HG03469 (cell line): ENCODE data around the gene NSDHL.

Experiments
- ATAC-seq: cut with Tn5 transposase; IDR thresholded peaks from one replicate; pipeline ENCODE4 v1.9.1; 2021; ENCODE audit warnings: mild to moderate bottlenecking, moderate library complexity, moderate number of reproducible peaks; ENCODE audit not compliant: unreplicated experiment

Gene NSDHL

GRCh38 chrX:152892999-152893891, 62.4 kb downstream of the NSDHL start:
- ATAC-seq: no peak

- no peak for ATAC-seq
Measured at GRCh38 chrX:152893980-152894610, 63.2 kb downstream of the NSDHL start.

GRCh38 chrX:152895121-152895520, 64.3 kb downstream of the NSDHL start:
- no peak for ATAC-seq

- ATAC-seq: no peak
Measured at GRCh38 chrX:152895724-152896420, 65.0 kb downstream of the NSDHL start.

GRCh38 chrX:152896450-152896849, 65.6 kb downstream of the NSDHL start:
- ATAC-seq: no peak

- no peak for ATAC-seq
Measured at GRCh38 chrX:152897222-152898131, 66.6 kb downstream of the NSDHL start, which contains the start of gene ZNF185. Gene ZNF185 (plus strand): TSS chrX:152898067. CDS start chrX:152914490, 16,423 bp downstream.

GRCh38 chrX:152898442-152898841, 67.6 kb downstream of the NSDHL start:
- no peak for ATAC-seq

- no peak for ATAC-seq
Measured at GRCh38 chrX:152899111-152899873, 68.4 kb downstream of the NSDHL start.

- ATAC-seq: no peak
Measured at GRCh38 chrX:152899874-152900719, 69.2 kb downstream of the NSDHL start.

- no peak for ATAC-seq
Measured at GRCh38 chrX:152900937-152901445, 70.1 kb downstream of the NSDHL start.

- ATAC-seq: no peak
Measured at GRCh38 chrX:152901816-152902501, 71.1 kb downstream of the NSDHL start.

- ATAC-seq: no peak
Measured at GRCh38 chrX:152902502-152902820, 71.6 kb downstream of the NSDHL start.

GRCh38 chrX:152903589-152903988, 72.7 kb downstream of the NSDHL start:
- no peak for ATAC-seq

GRCh38 chrX:152904151-152905080, 73.6 kb downstream of the NSDHL start:
- no peak for ATAC-seq

- ATAC-seq: no peak
Measured at GRCh38 chrX:152905081-152905420, 74.2 kb downstream of the NSDHL start.

- ATAC-seq: no peak
Measured at GRCh38 chrX:152907084-152907651, 76.3 kb downstream of the NSDHL start.

GRCh38 chrX:152908486-152908885, 77.6 kb downstream of the NSDHL start:
- no peak for ATAC-seq
